ENCODE measurements around the gene CSNK2A3. TPM values are rescaled to one million over a fixed set of nuclear protein-coding genes. Genes with fewer than 3 reads are reported as not detected.

CSNK2A3 gene
- total RNA-seq, 1 experiment from 2014 or later = 1.6 TPM

DNA sequence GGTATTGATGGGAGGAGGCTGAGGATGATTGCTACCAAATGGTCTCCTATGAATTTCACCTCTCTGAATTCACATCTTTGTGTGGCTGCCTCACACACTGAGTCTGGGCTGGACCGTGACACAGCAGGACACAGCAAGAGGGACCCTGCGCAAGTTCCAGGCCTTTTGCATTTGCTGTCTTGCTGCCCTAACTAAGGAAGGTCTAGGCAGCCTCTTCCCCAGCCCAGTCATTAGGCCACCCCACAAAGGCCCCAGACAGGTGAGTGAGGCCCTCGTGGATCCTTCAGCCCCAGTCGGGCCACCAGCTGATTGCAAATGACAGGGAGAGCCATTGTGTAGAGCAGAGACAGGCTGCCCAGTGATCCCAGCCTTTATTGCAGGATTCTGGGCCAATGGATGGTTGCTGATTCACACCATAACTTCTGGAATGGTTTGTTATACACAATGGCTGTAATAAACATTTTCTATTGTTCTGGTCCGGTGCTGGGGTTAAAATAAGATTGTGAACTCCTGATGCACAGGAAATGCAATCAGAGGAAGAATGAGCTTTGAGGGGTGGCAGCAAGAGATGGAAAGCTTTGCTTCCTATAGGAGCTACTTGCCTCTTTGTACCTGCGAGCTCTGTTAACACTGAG, 28.5 kb upstream of the CSNK2A3 start:
- CTCF ChIA-PET = no interaction called here

DNA sequence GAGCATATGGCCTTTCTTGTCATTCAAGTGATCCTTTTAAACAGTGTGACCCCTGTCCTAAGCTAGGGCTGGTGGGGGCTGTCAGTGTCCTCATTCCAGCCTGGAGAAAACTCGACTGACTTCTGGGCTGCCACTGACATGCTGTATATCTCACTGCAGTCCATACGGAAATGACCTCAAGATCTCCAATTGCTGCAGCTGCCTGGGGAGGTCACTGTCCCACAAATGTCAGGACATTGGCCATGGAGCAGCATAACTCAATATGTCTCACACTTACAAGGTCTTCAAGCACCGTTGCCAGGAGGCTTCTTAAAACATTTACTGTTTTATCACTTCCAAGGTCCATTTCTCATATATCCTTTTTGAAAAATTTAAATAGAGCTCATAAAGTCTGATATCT, 27.8 kb upstream of the CSNK2A3 start:
- no peak for DNase-seq
- Histone ChIP-seq H3K27ac (no peak overlapping the region), H3K4me2 (no peak overlapping the region), H3K9me2 (ENCODE audit: insufficient read depth) (no peaks in the 10 kb centered on the region), H3K27me3 (ENCODE audit: insufficient read depth, low read depth) (peaks cover 5% of the 10 kb centered on the region; the same call in 1 of the 2 replicates), H3K4me3 (no peak overlapping the region), H2AFZ (no peak overlapping the region), H3F3A (ENCODE audit: insufficient read depth, low read depth) (no peaks in the 10 kb centered on the region), H3K36me3 (ENCODE audit: low read depth) (no peaks in the 10 kb centered on the region), H3K4me1 (replicated peaks; ENCODE audit: insufficient read depth) (no peaks in the 10 kb centered on the region), H4K20me1 (ENCODE audit: insufficient read depth) (no peaks in the 10 kb centered on the region), H3K79me2 (ENCODE audit: low read depth) (no peaks in the 10 kb centered on the region), H3K9me3 (ENCODE audit: insufficient read depth, low read depth) (no peaks in the 10 kb centered on the region)
- POLR2A ChIA-PET (ENCODE audit: unreplicated experiment) = no interaction called here
- BruUV-seq (replicated peaks) = no TSS peak
- CTCF ChIA-PET = no interaction called here
- intact Hi-C loops (cut with micrococcal nuclease; ENCODE audit: unreplicated experiment) = no loop called here
- TF ChIP-seq, protein P1, sequence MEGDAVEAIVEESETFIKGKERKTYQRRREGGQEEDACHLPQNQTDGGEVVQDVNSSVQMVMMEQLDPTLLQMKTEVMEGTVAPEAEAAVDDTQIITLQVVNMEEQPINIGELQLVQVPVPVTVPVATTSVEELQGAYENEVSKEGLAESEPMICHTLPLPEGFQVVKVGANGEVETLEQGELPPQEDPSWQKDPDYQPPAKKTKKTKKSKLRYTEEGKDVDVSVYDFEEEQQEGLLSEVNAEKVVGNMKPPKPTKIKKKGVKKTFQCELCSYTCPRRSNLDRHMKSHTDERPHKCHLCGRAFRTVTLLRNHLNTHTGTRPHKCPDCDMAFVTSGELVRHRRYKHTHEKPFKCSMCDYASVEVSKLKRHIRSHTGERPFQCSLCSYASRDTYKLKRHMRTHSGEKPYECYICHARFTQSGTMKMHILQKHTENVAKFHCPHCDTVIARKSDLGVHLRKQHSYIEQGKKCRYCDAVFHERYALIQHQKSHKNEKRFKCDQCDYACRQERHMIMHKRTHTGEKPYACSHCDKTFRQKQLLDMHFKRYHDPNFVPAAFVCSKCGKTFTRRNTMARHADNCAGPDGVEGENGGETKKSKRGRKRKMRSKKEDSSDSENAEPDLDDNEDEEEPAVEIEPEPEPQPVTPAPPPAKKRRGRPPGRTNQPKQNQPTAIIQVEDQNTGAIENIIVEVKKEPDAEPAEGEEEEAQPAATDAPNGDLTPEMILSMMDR (conservative IDR thresholded peaks at IDR 0.05) = no peak
- TF ChIP-seq EZH2 (IDR thresholded peaks at IDR 0.05; ENCODE audit: low read depth) = no peak

More for the DNA sequence above, 28.5 kb upstream of the CSNK2A3 start:
- Histone ChIP-seq H4K20me1 (ENCODE audit: insufficient read depth) (no peaks in the 10 kb centered on the region), H3K4me1 (replicated peaks; ENCODE audit: insufficient read depth) (no peaks in the 10 kb centered on the region), H3K4me3 (no peak overlapping the region), H3K27ac (no peak overlapping the region), H3K4me2 (no peak overlapping the region), H3K9me3 (ENCODE audit: insufficient read depth, low read depth) (no peaks in the 10 kb centered on the region), H2AFZ (no peak overlapping the region), H3K9me2 (ENCODE audit: insufficient read depth) (no peaks in the 10 kb centered on the region), H3F3A (ENCODE audit: insufficient read depth, low read depth) (no peaks in the 10 kb centered on the region), H3K79me2 (ENCODE audit: low read depth) (no peaks in the 10 kb centered on the region), H3K27me3 (ENCODE audit: insufficient read depth, low read depth) (peaks cover 4% of the 10 kb centered on the region; the same call in 1 of the 2 replicates), H3K36me3 (ENCODE audit: low read depth) (no peaks in the 10 kb centered on the region)
- POLR2A ChIA-PET (ENCODE audit: unreplicated experiment) = no interaction called here
- no peak for DNase-seq
- TF ChIP-seq, protein P1 (conservative IDR thresholded peaks at IDR 0.05) = no peak
- TF ChIP-seq EZH2 (IDR thresholded peaks at IDR 0.05; ENCODE audit: low read depth) = no peak
- BruUV-seq (replicated peaks) = no TSS peak
- intact Hi-C loops (cut with micrococcal nuclease; ENCODE audit: unreplicated experiment) = no loop called here

DNA sequence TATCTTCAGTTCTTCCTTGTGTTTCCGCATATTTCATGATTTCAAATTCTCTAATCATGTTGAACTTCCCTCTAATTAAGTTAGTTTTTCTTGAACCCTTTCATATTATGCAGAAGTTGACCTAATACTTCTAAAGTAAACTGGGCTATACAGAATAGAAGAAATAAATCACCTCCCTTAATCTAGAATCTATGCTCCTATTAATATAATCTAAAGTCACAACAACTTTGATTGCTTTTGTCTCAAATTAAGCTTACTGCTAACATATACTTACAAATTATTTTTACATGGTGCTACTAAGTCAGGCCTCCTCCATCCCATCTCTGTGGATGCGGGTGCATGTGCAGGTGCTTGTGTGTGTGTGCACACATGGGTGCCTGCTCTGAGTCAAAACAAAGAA, 27.3 kb upstream of the CSNK2A3 start:
- Histone ChIP-seq H3K9me2 (ENCODE audit: insufficient read depth) (no peaks in the 10 kb centered on the region), H3K4me1 (replicated peaks; ENCODE audit: insufficient read depth) (no peaks in the 10 kb centered on the region), H2AFZ (no peak overlapping the region), H3K27me3 (ENCODE audit: insufficient read depth, low read depth) (peaks cover 7% of the 10 kb centered on the region), H3K27ac (no peak overlapping the region), H3F3A (ENCODE audit: insufficient read depth, low read depth) (no peaks in the 10 kb centered on the region), H4K20me1 (ENCODE audit: insufficient read depth) (no peaks in the 10 kb centered on the region), H3K9me3 (ENCODE audit: insufficient read depth, low read depth) (no peaks in the 10 kb centered on the region), H3K79me2 (ENCODE audit: low read depth) (no peaks in the 10 kb centered on the region), H3K4me3 (no peak overlapping the region), H3K36me3 (ENCODE audit: low read depth) (no peaks in the 10 kb centered on the region), H3K4me2 (no peak overlapping the region)
- ChIA-PET POLR2A (ENCODE audit: unreplicated experiment) (no interaction called here), CTCF (no interaction called here)
- intact Hi-C loops (cut with micrococcal nuclease; ENCODE audit: unreplicated experiment) = no loop called here
- no peak for DNase-seq
- no TSS peak for BruUV-seq (replicated peaks)
- TF ChIP-seq EZH2 (IDR thresholded peaks at IDR 0.05; ENCODE audit: low read depth) = no peak
- TF ChIP-seq, protein P1 (conservative IDR thresholded peaks at IDR 0.05) = no peak

Data from PC-9 (cell line).